ENCODE measurements around the gene ANXA3.
"Not testable (repeated sequence)": the region's sequence is repeated elsewhere in the genome, so short reads cannot be mapped to it uniquely, and the experiment has no call there.

DNA sequence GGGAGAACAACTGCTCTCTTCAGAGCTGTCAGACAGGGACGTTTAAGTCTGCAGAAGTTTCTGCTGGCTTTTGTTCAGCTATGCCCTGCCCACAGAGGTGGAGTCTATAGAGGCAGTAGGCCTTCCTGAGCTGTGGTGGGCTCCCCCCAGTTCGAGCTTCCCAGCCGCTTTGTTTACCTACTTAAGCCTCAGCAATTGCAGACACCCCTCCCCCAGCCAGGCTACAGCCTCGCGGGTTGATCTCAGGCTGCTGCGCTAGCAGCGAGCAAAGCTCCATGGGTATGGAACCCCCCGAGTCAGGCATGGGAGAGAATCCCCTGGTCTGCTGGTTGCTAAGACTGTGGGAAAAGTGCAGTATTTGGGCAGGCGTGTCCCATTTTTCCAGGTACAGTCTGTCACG, 45.3 kb upstream of the ANXA3 start:
- not testable (repeated sequence) for TF ChIP-seq CTCF (IDR thresholded peaks at IDR 0.05 in 8 of 11, conservative IDR thresholded peaks at IDR 0.05 in 3 of 11); POLR2AphosphoS5 (IDR thresholded peaks at IDR 0.05)
